NCI-H748 (cell line): ENCODE measurements around the gene CHD5.

Experiments
- DNase-seq: peaks from one replicate; lab custom pipeline; 2025; ENCODE audit not compliant: unreplicated experiment; lab: John Stamatoyannopoulos, UW

The CHD5 gene

DNA sequence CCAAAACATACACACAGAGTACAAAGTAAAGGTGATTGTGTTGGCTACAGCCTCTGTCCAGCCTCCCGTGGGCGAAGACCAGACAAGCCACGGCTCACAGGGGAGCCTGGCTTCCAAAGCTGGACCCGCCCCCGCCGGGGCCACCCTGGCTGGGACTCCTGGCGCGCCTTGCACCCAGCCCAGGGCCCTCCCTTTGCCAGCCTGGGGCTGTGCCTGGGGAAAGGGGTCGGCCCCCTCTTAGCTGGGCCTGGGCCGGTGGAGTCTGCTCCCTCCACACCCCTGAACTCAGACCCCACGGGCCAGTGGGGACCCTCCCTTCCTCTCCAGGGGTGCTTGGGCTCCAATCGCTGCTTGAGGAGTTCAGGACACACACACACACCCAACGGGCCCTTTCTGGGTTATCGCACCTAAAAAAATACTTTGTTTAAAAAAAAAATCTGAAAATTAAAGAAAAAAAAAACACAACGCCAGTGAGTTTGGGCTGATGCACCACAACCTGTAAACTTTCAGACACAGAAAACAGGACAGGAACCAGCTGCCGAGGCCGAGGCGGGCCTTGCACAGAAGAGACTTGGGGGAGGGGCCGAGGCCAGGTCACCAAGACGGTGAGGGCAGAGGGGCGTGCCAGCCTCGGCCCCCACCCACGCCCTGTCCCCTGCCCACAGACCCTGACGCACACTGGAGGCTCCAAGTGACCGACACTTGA is 78.1 kb downstream of the CHD5 start:
- no peak for DNase-seq

DNA sequence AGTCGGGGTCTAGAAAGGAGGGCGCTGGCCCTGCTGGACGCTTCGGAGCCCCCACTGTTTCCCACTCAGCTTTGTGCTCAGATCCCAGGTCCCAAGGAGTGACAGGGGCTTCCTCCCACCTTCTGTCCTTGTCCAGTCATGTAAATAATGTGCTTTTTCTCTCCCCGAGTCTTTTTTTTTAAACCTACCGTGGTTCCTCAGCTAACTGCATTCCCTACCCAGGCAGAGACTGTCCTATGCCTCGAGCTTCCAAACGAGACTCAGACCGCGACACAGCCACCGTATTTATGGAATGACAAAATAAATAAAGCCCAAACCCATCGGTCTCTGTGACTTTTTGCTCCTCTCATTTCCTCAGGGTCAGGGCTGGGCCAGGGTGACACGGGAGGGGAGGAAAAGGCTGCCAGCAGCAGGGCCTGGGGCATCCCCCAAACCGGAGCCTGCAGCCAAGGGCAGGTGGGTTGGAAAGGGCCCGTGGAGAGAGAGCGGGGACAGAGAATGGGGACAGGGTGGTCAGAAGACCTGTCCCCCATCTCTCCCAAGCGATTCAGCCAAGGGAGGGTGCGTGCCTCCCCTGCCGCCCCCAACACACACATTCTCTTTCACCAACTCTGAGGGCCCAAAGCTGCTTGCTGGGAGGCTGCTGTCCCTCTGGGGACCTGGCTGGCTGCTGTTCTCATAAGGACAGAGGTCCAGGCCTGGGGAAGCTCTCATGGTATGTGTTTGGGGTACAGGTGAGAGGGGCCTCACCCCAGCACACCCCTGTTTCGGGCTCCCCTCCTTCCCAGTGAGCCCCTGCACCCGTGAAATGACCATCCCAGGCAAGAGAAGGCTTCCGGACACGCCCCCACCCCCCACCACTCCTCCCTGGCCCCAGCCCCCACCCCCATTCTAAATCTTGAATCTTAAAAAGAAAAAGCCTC is 79.0 kb downstream of the CHD5 start:
- no peak for DNase-seq

DNA sequence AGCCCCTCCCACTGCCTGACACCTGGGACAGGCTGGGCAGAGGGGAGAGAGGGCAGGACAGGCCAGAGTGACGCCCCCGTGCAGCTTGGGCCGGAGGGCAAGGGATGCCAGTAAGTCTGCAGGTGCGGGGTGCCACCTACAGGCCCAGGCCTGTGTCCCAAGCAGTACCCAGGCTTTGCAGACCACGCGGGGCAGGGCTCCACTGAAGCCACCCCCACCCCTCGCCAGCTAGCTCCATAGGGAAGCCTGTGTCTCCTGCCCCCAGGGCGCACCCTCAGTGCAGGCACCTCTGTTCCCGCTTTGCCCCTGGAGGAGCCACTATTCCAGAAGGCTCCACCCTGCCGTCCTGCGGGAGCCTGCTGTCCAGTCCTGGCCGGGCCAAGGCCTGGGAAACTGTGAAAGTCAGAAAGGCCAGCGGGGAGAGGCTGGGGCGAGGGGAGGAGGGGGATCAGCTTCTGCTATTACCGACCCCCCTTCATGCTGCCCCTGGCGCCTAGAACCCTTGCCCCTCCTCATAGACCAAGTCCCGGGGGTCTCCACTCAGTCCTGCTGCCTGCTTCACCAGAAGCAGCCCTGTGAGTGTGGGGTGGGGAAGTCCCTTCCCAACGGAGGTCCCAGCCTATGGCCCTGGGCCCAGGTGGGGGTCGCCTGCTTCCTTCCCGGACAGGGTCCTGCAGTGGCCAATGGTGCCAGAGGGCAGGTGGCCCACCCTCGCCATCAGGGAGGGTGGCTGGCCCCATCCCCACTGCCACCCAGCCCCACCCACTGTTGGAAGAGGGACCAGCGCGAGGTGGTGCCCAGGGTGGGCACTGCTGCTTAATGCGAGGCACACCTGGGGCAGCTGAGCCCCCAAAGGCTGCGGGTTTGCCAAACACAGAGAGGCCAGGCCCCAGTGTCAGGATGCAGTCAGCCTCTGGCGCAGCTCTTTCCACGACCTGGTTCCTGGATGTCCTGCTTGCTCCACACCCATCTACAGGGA is 80.0 kb downstream of the CHD5 start:
- DNase-seq = no peak

DNA sequence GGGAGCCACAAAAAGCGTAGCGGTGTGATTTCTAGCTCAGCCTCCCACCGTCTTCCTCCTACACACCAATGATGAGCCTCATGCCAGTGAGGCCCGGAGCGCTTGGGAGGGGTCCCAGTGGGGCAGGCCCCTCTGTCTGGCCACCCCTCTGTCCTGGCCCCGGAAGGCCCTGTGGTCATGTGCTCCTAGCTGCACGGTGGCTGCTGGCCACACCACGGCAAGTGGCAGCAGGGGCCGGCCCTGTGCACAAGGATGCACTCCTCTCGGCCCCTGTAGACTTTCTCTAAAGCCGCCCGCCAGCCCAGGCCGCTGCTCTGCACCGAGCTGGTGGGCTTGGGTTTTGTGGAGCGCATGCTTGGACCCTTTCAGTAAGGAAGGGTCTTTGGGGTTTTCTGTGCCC is 80.8 kb downstream of the CHD5 start:
- DNase-seq = no peak

DNA sequence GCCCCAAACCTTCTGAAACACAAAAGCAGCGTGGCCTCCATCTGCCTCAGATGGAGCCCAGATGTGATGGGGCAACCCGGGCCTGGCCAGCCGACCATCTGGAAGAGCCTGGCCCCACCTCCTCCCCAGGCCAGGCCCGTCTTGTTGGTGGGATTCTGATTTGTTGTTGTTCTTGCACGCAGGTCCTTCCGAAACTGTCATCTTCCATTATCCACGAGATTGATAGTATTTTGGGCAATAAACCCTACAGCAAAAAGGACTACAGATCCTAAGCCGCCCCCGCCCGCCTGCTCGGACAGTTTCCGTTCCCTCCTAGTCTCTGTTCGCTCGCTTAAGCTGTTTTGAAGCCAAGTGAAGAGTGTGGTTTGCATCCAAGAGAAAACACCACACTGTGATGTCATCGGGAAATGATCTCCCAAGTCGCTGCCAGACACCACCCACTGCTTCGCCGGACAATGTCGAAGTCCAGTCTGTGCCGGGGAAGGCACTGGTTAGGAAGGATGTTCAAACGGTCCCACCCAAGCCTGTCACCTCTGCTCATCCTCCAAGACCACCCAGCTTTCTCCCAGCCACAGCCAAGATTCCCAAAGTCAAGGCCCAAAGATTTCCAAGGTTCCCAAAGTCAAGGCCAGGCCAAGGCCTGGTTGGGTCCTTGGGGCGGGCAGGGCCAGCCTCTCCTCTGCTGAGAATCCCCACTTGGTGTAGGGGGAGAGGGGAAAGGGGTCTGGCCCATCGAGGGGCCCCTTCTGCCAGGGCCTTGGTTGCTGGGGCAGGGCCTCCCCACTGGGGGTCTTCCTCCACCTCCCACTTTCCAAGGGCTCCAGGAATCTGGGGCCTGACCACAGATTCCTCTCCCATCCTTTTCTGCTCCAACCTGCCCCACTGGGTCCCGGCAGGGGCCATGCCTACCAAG is 81.6 kb downstream of the CHD5 start:
- DNase-seq = no peak

DNA sequence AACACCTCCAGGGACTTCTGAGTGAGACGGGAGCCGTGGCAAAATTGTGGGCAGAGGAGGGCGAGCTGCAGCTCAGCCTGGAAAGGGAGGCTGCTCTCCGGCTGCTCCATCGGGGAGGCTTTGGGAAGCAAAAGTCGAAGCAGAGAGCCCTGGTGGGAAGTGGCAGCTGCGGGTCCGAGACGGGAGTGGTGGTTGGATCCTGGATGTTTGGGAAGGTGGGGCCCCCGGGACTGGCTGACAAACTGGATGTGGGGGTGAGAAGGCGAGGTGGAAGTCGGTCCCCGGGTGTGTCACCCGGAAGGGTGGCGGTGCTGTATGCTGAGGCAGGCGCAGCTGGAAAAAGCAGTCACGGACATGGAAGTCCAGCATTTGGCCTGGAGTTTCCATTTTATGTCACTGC is 82.3 kb downstream of the CHD5 start:
- DNase-seq = no peak

DNA sequence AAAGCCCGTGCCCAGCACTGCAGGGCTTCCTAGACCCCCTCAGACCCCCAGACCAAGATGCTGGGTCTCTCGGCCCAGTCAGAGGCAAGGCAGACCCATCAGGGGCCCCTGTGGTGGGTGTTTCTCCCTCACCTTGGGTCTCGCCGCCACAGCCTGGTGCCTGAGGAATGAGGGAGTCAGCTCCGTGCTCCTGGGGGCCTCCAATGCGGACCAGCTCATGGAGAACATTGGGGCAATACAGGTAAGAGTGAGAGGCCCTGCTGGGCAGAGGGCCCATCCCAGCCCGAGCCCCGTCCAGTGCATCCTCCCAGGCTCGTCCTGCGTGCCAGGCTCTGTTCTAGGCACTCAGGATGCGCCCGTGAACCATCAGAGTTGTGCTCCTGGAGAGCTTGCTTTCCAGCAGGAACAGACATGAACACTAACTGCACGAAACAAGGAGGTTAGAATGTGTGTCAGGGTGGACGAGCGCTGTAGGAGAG is 83.0 kb downstream of the CHD5 start:
- DNase-seq = no peak

DNA sequence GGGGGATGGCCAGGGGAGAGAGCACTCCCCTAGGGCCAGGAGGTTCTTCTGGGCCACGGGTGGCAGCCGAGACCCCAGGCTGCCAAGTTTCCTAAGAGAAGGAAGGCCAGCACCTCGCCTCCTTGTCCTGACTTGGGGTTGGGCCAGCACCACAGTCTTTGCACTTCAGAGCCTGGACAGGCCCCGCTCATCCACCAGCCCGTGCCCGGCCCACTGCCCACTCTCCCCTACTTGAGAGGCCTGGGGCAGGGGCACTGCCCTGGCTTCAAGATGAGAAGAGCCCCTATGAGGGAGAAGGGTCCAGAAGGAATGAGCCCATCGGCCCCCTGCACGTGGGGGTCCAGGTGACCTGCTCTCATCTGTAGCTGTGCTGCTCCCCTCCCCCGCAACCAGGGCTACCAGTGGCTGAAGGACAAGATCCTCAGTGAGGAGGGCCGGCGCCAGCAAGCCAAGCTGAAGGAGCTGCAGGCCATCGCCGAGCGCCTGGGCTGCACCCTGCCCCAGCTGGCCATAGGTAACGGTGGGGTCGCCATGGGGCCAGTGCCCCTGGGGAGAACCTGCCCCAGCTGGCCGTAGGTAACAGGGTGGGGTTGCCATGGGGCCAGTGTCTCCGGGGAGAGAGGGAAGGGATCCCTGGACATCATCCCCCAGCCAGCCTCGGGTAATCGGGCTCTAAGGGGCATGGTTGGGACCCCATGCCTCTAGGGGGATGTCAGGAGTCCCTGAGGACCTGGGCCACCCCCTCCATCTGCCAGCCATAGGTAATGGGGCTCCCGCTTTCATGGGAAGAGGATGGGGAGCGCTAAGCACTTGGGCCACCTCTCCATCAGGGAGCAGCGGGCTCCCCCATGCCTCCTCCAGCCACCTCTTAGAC is 83.6 kb downstream of the CHD5 start:
- DNase-seq = no peak

DNA sequence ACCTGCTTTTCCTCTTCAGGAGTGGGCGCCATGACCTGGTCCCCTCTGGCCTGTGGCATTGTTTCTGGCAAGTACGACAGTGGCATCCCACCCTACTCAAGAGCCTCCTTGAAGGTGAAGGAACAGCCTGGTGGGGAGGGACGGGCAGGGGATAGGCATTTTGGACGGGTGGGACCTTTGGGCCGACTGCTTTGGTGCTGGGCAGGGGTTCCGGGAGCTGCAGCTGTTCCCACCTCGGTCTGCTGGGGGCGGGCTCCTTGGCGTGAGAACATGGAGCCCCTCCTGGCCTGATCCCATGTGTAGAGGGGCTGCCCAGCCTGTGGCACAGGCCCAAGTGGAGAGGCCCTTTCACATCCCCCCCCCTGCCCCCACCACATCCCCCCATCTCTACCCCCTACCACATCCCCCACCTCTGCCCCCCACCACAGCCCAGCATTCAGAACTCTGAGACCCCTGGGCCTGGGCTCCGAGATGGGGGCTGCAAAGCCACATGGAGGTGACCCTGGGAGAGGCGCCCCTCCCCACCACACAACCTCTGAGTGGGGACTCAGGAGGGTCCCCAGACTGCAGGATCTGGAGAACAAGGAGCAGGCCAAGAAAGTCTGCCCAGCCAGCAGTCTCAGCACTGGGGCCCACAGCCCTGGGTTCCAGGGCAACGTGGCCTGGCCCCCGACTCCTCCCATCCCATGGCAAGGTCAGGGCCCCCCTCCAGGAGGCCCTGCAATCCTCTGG is 84.4 kb downstream of the CHD5 start:
- DNase-seq = no peak

DNA sequence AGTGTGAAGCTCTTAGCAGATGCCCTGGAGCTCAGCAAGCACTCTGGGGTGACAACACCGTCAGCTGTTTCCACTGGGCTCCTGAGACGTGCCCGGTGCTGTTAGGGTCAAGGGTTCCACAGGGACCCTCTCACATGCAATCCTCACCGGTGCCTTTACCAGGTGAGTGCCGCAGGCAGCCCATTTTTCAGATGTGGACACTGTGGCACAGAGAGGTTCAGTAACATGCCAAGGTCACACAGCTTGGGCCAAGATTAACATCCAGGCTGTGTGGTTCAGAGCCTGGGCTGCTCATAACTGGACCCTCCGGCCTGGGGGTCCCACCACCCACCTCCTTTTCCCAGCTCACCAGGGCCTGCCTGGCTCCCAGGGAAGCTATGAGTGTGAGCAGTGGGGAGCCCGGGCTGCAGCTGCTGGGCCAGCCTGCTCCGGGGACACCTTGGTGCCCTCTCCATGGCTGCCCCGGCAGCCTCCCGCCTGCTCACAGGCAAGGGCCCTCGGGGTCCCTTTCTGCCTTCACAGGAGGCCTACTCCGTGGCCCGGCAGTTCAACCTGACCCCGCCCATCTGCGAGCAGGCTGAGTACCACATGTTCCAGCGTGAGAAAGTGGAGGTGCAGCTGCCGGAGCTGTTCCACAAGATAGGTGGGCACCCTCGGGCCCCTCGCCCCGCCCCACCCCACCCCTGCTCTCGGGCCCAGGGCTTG is 85.2 kb downstream of the CHD5 start:
- no peak for DNase-seq

DNA sequence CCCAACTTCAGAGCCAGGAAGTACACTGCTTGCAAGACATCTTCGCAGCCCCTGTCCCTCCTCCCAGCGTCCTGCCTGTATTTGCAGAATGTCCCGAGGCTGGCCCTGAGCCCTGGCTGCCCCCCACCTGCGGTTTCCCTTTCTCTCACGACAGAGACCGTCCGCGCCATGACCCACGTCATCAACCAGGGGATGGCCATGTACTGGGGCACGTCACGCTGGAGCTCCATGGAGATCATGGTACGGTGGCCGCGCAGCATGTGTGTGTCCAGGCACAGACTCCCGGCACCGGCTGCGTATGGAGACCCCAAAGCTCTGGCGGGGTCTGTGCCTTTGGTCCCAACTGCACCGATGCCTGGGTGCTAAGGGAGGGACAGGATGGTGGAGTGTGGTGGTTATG is 85.9 kb downstream of the CHD5 start:
- no peak for DNase-seq

DNA sequence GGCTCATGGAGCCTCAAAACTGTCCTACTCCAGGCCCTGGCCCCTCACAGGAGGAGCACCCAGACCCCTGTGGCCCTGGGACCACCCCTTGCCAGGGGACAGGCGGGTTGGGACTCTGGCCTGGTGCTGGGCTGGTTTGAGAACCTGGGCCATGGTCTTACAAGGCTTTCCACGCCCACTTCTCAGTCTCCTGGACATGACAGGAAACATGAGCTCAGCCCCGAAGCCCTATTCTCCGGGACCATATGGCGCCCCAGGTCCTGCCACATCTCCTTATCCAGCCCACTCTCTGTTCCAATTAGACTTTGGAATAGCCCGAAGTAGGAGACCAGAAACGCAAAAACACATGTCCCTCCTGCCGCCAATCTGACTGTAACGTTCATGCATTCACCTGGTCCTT is 86.5 kb downstream of the CHD5 start:
- DNase-seq = no peak

DNA sequence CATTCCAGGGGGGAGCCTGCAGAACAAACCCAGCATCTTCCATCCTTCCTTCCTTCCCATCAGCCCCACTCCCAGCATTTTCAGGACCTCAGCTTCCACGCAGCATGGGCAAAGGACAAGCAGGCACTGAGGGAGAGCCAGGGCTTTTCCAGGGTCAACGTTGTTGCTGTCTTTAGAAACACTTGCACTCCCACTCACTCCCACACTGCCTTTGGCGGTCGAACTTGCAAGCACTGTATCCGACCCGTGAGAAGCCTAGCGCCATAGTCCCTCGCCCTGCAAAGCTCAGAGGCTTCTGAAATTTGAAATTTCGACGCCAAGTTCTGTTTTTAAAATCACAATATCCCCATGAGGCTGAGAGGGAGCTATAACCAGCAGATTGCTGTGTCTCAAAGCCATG is 87.0 kb downstream of the CHD5 start:
- no peak for DNase-seq

DNA sequence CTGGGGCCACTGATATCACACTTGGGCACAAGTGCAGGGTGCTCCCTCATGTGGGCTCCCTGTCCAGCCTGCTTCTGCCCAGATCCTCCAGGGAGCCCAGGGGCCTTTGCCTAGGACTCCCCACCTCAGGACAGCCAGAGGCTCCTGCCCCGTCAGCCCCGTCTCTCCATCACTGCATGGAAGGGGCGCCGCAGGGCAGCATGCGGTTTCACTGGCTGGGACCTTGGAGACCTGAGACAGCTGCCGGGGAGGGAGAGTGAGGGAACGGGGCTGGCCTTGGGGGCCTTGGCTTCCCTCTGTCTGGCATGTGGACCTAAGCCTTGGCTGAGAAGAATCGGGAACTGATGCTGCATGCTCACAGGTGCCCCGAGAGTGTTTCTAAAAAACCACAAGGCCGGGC is 87.9 kb downstream of the CHD5 start:
- no peak for DNase-seq

DNA sequence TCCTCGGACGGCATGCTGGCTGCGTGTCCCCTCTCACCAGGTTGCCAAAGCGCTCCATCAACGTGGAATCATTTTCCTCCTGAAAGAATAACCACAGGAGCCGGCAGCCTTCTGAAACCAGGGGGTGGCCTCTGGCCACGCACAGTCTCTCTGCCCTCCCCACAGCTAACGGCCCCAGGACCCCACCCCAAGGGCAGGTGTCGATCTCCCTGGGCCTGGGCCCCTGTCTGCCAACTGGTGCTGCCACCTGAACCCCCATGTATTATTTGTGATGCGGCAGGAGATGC is 88.4 kb downstream of the CHD5 start:
- DNase-seq = no peak

DNA sequence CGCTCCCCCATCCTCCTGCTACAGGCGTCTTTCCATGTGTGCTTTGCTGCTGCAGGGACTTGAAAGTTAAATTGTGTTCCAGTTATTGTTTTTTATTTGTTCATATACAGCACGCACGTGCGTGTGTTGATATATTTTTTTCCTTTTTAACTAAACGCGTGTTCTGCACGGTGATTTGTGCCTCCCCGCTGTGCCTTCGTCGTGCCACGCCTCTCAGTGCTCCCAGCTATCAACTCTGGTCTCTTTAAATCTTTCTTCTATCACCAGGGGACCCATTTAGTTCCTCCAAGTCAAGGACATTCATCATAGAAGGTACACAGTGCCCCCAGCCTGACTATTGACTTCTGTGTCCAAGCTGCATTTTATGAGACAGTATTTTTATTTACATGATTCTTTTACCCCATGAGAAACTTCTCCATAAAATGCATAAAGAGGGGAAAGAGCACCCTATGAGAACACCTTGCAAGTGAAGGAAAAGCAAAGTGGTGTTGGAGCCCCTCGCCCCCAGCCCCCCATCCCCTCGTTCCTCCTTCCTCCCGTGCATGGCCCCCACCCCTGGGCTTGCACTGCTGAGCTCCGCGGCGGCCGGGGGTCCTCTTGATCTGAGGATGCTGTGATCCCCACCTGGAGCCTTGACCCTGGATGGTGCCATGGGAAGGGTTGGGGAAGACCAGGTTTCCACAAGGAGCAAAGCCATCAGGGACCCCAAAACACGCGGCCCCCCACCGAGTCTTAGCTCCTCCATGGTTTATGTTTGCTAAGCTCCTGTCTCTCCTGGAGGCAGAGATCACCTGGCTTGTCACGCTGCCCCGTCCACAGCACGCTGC is 88.9 kb downstream of the CHD5 start:
- no peak for DNase-seq

DNA sequence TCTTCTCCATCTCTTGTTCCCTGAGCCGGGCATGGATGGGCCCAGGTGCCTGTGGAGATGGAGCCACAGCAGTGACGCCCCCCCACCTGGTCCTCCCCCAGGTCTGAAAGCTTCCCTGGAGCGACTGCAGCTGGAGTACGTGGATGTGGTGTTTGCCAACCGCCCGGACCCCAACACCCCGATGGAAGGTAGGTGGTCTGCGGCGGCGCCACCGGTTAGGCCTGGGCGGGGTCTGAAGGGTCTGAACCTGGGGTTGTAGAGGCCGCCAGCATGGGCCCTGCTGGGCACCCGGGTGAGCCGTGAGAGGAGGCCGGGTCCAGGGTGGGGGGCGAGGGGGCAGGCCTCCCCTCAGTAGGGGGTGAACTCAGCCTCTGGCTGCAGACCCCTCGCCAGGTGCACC is 89.8 kb downstream of the CHD5 start:
- DNase-seq = no peak
